ENCODE results near the gene ADGRB3.

DNA sequence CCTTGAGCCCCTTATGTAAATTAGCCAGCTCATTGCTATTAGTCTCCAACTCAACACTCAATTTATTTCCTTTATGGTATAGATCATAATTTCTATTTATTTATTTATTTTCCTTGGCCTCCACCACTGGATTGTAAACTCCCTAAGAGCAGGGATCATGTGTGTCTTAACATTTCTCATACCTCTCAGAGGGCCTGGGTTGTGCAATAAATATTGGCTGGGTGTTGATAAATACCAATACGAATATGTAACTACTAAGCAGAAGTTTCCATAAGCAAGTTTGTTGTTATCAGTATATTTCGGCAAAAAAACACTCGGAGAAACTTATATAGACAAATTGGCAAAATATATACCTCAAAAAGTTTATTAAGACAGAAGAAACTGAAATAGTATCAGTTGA lies 257.4 kb downstream of the ADGRB3 start:
- TF ChIP-seq, protein P1, sequence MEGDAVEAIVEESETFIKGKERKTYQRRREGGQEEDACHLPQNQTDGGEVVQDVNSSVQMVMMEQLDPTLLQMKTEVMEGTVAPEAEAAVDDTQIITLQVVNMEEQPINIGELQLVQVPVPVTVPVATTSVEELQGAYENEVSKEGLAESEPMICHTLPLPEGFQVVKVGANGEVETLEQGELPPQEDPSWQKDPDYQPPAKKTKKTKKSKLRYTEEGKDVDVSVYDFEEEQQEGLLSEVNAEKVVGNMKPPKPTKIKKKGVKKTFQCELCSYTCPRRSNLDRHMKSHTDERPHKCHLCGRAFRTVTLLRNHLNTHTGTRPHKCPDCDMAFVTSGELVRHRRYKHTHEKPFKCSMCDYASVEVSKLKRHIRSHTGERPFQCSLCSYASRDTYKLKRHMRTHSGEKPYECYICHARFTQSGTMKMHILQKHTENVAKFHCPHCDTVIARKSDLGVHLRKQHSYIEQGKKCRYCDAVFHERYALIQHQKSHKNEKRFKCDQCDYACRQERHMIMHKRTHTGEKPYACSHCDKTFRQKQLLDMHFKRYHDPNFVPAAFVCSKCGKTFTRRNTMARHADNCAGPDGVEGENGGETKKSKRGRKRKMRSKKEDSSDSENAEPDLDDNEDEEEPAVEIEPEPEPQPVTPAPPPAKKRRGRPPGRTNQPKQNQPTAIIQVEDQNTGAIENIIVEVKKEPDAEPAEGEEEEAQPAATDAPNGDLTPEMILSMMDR (IDR thresholded peaks at IDR 0.05) = no peak
- TF ChIP-seq POLR2A (IDR thresholded peaks at IDR 0.05) (no peak), POLR2AphosphoS5 (IDR thresholded peaks at IDR 0.05; ENCODE audit: insufficient read depth in 1 of 2, low read depth in 1 of 2) (no peak)
